ENCODE data around the gene RNF207.

GRCh38 chr1:6157528-6158174, 48.3 kb upstream of the RNF207 start:
- TF ChIP-seq, protein P1, sequence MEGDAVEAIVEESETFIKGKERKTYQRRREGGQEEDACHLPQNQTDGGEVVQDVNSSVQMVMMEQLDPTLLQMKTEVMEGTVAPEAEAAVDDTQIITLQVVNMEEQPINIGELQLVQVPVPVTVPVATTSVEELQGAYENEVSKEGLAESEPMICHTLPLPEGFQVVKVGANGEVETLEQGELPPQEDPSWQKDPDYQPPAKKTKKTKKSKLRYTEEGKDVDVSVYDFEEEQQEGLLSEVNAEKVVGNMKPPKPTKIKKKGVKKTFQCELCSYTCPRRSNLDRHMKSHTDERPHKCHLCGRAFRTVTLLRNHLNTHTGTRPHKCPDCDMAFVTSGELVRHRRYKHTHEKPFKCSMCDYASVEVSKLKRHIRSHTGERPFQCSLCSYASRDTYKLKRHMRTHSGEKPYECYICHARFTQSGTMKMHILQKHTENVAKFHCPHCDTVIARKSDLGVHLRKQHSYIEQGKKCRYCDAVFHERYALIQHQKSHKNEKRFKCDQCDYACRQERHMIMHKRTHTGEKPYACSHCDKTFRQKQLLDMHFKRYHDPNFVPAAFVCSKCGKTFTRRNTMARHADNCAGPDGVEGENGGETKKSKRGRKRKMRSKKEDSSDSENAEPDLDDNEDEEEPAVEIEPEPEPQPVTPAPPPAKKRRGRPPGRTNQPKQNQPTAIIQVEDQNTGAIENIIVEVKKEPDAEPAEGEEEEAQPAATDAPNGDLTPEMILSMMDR (IDR thresholded peaks at IDR 0.05) = no peak
- TF ChIP-seq POLR2AphosphoS5 (IDR thresholded peaks at IDR 0.05) = no peak
